D721Med (cell line): ENCODE measurements around the gene SH3BP4.

Source experiments
- DNase-seq: peaks from one replicate; pipeline ENCODE4 v3.0.0; 2011; ENCODE audit warnings: low spot score; ENCODE audit not compliant: insufficient read length
- FAIRE-seq: peaks from 2 replicates; lab custom pipeline; 2011; peaks lifted over from hg19 to GRCh38; lab: Jason Lieb, UNC
- CTCF ChIP-seq: IDR thresholded peaks from 2 replicates; pipeline ENCODE4 v1.5.1; 2012; ENCODE audit warnings: mild to moderate bottlenecking, control low read depth; ENCODE audit not compliant: insufficient read depth; ENCODE audit errors: missing control alignments

The SH3BP4 gene

DNA sequence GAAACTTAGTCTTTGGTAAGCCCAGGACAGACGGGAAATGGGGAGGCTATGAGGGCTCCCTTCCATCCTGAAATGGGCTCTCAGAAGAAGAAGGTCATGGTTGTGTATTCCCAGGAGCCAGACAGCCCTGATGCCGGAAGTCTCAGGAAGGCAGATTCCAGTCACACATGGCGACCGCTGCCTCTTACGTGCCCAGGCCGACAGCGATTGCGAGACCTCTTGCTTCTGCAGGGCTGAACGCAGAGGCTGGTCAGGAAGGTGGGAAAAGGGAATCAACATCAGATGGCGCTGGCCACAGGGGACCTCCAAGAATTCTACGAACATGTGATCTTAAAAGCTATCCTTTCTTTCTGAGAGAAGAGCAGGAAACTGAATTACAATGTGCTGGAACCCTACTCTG lies 22.8 kb upstream of the SH3BP4 start:
- TF ChIP-seq CTCF, result no peak
- DNase-seq (no peak), FAIRE-seq (no peak)

GRCh38 chr2:234930397-234930796 lies 21.4 kb upstream of the SH3BP4 start:
- no peak for TF ChIP-seq CTCF
- FAIRE-seq (no peak), DNase-seq (no peak)

DNA sequence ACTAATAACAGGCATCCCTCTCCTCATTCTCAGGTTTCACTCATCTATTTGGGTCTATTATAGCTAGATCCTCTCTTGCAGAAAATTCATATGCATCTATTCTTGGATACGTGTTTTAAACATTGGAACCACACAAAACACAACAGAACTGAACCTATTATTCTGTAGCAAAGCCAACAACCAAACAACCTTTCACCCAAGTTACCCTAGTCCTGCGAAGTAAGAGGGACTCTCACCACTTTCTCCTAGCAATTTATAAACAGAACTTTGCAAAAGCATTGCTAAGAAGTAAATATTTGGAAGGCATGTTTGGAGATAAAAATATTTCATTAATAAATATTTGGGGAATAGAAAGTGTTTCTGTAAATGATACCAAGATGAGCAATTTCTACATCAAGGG lies 20.4 kb upstream of the SH3BP4 start:
- DNase-seq, result no peak
- no peak for FAIRE-seq
- TF ChIP-seq CTCF, result no peak

- FAIRE-seq (no peak), DNase-seq (no peak)
- no peak for TF ChIP-seq CTCF
These were observed 19.1 kb upstream of the SH3BP4 start for GRCh38 chr2:234932591-234933168.

GRCh38 chr2:234935311-234935710 lies 16.5 kb upstream of the SH3BP4 start:
- TF ChIP-seq CTCF, result no peak
- FAIRE-seq (no peak), DNase-seq (no peak)

DNA sequence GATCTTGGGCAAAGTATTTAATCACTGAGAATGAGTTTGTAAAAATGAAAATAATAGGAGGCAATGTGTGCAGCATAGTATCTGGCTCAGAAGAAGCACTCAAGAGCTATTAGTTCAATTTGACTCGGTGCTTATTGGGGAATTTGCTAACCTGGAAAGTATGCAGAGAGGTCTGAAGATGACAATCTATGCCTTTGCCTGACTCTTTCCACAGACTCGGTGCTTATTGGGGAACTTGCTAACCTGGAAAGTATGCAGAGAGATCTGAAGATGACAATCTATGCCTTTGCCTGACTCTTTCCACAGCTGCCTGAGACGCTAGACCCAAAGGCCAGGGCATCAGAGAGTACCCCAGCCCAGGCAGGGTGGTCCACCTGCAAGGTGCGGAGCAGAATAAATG lies 12.2 kb upstream of the SH3BP4 start:
- no peak for TF ChIP-seq CTCF
- FAIRE-seq, result no peak
- no peak for DNase-seq

- no peak for DNase-seq
- no peak for FAIRE-seq
- TF ChIP-seq CTCF, result no peak
These were observed 11.8 kb upstream of the SH3BP4 start for GRCh38 chr2:234939996-234940395.
